Measurements from ENCODE around the gene SENP3.
A peak's percentile ranks its signal among the peaks of the same experiment; 100 is the strongest.
"Not testable (repeated sequence)": the region's sequence is repeated elsewhere in the genome, so short reads cannot be mapped to it uniquely, and the experiment has no call there.

Gene SENP3

DNA sequence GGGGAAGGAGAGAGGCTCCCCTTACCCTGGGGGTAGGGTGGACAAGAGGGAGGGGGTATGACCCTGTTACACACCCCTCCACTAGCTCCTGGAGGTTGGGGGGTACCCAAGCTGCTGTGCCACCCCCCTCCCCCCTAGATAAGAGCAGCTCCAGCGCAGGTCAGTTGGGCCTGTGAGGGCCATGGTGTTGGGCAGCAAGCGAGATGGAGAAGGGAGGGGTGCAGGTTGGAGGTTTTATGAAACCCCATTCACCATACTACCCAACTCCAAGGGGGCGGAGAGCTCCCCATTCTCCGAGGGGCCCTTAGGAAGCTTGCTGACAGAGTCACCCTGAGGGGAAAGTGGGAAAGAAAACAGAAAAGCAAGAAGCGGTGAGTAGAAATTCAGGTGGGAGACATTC is 29.9 kb downstream of the SENP3 start:
- no peak for FAIRE-seq

DNA sequence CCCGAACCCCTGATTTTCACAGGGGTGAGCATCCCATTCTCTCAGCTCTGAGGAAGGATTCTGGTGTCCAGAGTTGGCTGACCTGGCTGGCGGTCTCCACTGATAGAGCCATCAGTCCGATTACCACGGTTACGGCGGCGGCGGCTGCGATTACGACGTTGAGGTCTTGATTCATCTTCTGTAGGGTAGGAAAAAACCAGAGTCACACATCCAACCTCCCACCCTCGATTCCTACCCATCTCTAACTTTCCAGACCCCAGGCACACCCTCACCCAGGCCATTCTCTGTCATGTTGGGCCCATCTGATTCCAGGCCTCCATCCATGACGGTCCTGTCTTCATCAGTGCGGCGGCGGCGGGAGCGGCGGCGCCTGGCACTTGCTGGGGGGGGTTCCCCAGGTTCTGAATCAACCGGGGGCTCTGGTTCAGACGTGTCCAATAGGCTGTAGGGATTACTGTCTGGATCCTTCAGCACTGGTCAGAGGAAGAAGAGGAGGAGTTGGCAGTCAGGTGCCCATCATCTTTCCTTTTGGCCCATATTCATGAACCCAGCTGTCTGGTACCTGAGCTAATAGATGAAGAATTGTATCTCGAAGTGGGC is 30.8 kb downstream of the SENP3 start:
- FAIRE-seq = no peak
- DNase-seq (ENCODE audit: low spot score) = no peak

More for the DNA sequence above, 29.9 kb downstream of the SENP3 start:
- no peak for DNase-seq (ENCODE audit: low spot score)

DNA sequence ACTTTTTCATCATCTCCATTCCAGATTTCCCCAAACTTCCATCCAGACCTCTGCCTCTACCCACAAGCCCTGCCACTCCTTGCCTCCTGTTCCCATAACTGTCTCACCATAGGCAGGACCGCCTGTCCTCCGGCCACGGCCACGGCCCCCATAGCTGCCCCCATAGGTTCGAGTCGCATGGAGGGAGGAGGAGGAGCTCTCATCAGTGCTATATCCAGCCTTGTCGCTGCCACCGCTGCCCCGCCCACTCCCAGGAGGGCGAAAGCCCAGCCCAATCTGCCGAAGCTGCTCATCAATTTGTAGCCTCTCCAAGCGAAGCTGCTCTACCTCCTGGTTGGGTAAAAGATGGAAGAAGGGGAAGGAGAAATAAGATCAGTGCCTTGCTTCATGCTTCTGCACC is 31.6 kb downstream of the SENP3 start:
- no peak for DNase-seq (ENCODE audit: low spot score)
- FAIRE-seq = no peak

DNA sequence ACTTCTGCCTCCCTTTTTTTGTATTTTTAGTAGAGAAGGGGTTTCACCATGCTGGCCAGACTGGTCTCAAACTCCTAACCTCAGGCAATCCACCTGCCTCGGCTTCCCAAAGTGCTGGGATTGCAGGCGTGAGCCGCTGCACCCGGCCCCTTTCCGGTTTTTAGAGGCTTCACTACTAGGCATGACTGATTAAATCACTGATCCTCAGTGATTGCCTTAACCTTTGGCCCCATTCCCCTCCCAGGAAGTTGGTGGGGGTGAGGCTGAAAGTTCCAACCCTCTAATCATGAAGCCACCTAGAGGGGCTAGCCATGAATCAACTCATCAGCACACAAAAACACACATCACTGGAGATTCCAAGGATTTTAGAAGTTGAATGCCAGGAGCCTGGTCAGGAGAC is 35.8 kb downstream of the SENP3 start:
- DNase-seq (ENCODE audit: low spot score); FAIRE-seq: not testable (repeated sequence)

DNA sequence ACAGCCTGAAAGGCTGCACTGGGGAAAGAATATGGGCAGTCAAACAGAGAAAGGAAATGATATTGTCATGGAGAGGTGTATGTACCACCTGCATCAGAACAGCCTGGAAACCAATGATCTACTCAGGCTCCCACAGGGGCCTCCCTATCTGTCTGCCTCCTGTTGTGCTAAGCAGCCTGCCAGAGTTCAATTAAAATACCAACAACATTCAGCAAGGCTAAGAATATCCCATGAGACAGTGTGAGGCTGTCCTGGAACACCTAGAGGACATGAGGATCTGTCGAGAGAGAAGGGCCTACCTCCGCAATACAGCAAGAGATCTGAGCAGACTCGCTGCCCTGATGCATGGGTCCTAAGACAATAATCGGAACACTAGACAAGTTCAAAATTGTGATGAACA is 44.6 kb downstream of the SENP3 start:
- FAIRE-seq (no peak), DNase-seq (ENCODE audit: low spot score) (no peak)

DNA sequence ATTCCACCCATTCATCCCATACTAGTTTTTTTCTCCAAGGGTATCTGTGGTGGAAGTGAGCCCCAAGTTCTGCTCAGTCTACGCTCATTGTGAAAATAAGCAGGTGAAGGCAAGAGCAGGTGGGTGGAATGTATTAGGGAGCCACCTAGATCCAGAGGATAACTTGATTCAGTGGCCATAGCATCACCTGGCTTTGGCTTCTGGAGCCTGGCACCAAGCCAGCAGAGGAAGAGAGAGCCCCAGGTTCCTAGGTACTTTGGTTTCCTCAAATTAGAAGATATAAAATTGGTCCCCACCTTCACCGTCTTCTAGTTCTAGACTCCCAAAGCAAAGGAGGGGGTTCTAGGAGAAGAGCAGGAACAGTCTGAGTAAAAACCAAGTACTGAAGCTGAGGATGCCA is 48.9 kb downstream of the SENP3 start:
- no peak for FAIRE-seq
- no peak for DNase-seq (ENCODE audit: low spot score)

DNA sequence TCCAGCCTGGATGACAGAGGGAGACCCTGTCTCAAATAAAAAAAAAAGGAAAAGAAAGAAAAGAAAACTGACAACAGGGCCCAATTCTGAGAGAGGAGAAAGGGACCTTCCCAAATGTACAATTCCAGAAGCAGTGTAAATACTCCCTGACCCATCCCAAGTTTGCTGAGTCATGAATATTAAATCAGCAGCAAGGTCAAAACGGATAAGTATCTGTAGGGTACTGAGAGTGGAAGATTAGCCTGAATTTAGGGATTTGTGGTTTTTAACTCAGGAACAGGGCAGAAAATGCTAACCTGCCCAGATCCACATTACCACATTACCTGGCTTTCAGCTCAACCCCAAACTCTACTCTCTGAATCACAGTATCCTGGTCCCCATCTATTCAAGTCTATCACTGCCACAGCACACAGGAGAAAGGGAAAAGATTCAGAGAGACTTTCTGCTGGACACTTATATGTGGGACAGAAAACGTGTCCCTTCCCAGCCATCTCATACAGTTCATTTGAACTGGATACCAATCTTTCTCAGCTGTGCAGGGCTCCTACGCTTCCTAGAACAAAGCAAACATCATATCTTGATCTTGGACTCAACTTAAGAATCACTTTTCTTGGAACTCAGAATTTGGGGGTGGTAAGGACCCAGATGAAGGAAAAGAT is 50.0 kb downstream of the SENP3 start:
- DNase-seq (ENCODE audit: low spot score) = no peak
- FAIRE-seq = no peak

DNA sequence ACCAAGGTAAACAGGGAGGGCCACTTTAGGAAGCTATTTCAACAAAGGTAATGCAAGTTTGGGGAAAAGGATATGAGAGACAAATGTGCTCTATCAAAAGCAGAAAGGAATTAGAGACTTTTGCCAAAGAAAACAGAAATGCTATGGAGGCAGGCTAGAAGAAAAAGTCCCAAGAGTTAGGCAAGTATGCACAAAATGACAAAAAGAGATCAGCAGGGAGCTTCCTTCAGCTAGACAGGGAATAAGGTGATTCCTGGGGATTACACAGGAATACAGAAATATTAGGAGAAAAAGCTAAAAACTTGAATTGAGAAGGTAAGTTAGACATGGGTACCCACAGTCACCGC is 50.5 kb downstream of the SENP3 start:
- FAIRE-seq (no peak), DNase-seq (ENCODE audit: low spot score) (no peak)

DNA sequence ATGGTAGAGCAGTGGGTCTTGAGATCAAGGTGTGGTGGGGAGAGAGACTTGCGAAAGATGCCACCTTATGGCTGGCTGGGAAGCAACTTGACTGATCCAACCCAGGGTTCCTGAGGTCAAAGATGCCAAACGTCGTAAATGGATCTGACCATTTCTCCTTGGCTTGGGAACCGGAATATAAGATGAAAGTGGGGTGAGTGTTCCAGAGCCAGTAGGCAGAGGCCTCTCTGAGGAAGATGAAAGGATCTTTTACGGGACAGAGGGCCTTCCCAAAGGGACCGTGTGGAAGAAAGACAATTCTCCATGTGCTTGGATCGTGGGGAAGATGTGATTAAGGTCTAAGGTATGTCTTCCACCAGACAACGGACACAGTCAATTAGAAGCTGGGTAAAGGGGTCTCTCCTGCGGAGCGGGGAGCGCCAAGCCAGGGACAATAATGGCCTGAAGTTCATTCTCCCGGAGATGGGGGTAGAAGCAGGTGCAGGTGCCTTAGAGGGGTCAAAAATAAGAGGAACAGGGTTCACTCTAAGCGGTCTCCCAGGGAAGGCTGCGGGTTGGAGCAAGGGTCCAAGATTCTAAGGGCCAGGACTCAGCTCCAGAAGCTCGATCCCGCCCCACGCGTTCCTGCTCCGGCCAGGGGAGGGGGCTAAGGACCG is 52.2 kb downstream of the SENP3 start:
- DNase-seq (ENCODE audit: low spot score) (peak; percentile 20), FAIRE-seq (no peak)

DNA sequence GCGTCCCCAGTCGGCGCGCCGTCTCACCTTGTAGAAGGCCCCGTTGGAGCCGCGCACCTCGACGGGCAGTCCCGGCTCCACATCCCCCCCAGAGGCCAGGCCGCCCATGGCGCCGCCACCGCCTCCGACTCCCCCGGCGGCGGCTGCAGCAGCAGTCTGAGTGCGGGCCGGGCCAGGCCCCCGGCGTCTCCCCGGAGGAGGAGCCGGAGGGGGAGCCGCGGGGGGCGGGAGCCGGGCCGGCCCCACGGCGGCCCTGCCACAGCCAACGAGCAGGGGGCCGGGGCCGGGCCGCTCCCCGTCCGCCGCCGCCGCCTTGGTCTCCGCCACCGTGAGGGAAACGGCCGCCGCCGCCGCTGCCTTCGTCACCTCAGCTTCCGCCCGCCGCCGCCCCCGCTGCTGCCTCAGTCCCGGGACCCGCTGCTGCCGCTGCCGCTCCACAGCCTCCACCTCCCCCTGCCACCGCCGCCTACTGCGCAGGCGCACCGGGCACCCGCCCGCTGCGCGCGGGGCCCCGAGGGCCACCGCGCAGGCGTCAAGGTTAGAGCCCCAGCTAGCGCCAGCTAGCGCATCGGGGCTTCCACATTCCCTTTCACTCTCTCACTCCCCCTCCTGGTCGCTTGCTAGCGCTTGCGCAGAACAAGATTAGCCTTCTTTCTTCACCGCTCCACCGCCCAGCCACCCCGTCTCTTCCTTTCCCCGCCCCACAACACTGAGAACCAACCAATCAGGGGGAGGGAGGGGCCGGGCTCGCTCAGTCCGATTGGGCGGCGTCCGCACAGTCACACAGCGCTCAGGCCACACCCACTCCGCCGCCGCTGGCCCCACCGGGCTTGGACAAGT is 52.9 kb downstream of the SENP3 start, which contains the start of gene FXR2:
FXR2 (minus strand) TSS at position 473 of the 840 bp plus-strand sequence; CDS start at position 108, 365 bp downstream.
- DNase-seq (ENCODE audit: low spot score) (peak; percentile 97), FAIRE-seq (peak; percentile 88)

DNA sequence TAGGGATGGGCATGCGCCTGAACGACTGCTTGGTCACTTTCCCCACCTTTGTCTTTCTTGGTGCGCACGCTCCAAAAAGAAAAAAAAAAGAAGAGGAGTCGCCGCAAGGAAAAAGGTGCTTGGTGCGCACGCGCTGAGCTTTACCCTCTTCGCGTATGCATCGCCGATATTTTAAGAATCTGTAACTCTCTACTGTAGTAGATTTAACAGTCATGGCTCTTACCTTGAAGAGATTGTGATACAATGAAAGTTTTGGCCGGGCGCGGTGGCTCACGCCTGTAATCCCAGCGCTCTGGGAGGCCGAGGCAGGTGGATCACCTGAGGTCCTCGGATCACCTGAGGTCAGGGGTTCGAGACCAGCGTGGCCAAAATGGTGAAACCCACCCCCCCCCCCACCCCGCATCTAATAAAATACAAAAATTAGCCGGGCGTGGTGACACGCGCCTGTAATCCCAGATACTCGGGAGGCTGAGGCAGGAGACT is 53.6 kb downstream of the SENP3 start:
- FAIRE-seq = no peak
- DNase-seq (ENCODE audit: low spot score) = no peak

DNA sequence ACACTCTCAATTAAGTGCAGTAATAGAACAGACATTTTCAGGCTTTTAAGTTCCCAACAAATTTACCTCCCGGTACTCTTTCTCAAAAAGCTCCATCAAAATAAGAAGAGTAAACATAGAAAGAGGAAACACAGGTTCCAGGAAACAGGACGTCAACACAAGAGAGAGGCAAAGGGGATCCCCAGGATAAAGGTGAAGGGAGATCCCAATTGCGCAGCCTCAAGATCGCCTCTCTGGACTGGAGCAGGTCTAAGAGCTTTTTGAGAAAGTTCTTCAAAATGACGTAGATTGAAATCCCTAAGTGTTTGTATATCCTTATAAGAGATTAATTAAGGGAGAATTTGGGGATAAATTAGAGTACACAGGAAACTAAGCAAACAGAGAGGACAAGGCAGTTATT is 56.9 kb downstream of the SENP3 start:
- no peak for FAIRE-seq
- DNase-seq (ENCODE audit: low spot score) = no peak

DNA sequence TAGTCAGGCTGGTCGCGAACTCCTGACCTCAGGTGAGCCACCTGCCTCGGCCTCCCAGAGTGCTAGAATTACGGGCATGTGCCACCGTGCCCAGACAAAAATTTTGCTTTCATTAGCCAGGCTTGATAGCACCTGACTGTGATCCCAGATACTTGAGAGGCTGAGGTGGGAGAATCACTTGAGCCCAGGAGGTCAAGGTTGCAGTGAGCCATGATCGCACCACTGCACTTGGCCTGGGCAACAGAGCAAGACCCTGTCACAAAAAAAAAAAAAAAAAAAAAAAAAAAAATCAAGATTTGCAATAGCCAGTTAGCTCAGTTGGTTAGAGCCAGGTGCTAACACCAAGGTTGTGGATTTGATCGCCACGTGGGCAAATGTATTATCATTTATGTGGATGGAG is 59.1 kb downstream of the SENP3 start:
- DNase-seq (ENCODE audit: low spot score) (no peak), FAIRE-seq (no peak)

All from RCC 7860 (cell line).